ENCODE data around the gene RAB5A. TPM values are rescaled to one million over a fixed set of nuclear protein-coding genes. Genes with fewer than 3 reads are reported as not detected.

The RAB5A gene
- total RNA-seq, 4 donors from 2014 or later, result 80.6 to 105 (median 87.5) TPM

GRCh38 chr3:19901918-19902317 lies 45.0 kb upstream of the RAB5A start:
- DNase-seq, result no peak
- H3K4me3 ChIP-seq, result no peak overlapping the region
- peaks cover 0 to 17% (median 8%) of the 10 kb centered on the region in 4 donors for H3K4me1 ChIP-seq
- TF ChIP-seq POLR2A (IDR thresholded peaks at IDR 0.05) (no peak), EP300 (IDR thresholded peaks at IDR 0.05; ENCODE audit: low read depth) (no peak), POLR2AphosphoS5 (IDR thresholded peaks at IDR 0.05) (no peak)
- TF ChIP-seq, protein P1, sequence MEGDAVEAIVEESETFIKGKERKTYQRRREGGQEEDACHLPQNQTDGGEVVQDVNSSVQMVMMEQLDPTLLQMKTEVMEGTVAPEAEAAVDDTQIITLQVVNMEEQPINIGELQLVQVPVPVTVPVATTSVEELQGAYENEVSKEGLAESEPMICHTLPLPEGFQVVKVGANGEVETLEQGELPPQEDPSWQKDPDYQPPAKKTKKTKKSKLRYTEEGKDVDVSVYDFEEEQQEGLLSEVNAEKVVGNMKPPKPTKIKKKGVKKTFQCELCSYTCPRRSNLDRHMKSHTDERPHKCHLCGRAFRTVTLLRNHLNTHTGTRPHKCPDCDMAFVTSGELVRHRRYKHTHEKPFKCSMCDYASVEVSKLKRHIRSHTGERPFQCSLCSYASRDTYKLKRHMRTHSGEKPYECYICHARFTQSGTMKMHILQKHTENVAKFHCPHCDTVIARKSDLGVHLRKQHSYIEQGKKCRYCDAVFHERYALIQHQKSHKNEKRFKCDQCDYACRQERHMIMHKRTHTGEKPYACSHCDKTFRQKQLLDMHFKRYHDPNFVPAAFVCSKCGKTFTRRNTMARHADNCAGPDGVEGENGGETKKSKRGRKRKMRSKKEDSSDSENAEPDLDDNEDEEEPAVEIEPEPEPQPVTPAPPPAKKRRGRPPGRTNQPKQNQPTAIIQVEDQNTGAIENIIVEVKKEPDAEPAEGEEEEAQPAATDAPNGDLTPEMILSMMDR (IDR thresholded peaks at IDR 0.05), result no peak
- in situ Hi-C loops (cut with MboI; ENCODE audit: low pct_ligation_motif_present in 1 of 4, low pct_unique_long_range_greater_than_20kb in 1 of 4, low sequenced_read_pairs in 3 of 4), result no loop called here
- H3K27me3 ChIP-seq, result no peaks in the 10 kb centered on the region
- WGBS, 2 donors (ENCODE audit: low coverage in 1 of 2), result 63 to 67% methylated on average over 4 of the region's 4 CpGs
- peaks cover 0 to 4% of the 10 kb centered on the region in 2 donors for H3K9me3 ChIP-seq
- intact Hi-C loops (cut with DNase I; ENCODE audit: low total_unique reads), result no loop called here
- H3K27ac ChIP-seq, result no peak overlapping the region
- no peaks in the 10 kb centered on the region for H3K36me3 ChIP-seq

GRCh38 chr3:19903649-19904048 lies 43.2 kb upstream of the RAB5A start:
- TF ChIP-seq, protein P1 (IDR thresholded peaks at IDR 0.05), result no peak
- TF ChIP-seq POLR2A (IDR thresholded peaks at IDR 0.05) (no peak), EP300 (IDR thresholded peaks at IDR 0.05; ENCODE audit: low read depth) (no peak), POLR2AphosphoS5 (IDR thresholded peaks at IDR 0.05) (no peak)
- Histone ChIP-seq H3K4me3 (no peak overlapping the region), H3K36me3 (no peaks in the 10 kb centered on the region), H3K27ac (no peak overlapping the region), H3K27me3 (no peaks in the 10 kb centered on the region), H3K9me3 (peaks cover 0 to 4% of the 10 kb centered on the region in 2 donors), H3K4me1 (peaks cover 0 to 17% (median 8%) of the 10 kb centered on the region in 4 donors)
- in situ Hi-C loops (cut with MboI; ENCODE audit: low pct_ligation_motif_present in 1 of 4, low pct_unique_long_range_greater_than_20kb in 1 of 4, low sequenced_read_pairs in 3 of 4) (no loop called here), intact Hi-C loops (cut with DNase I; ENCODE audit: low total_unique reads) (no loop called here)
- no peak for DNase-seq
- WGBS, 2 donors (ENCODE audit: low coverage in 1 of 2), result 69 to 75% methylated on average over 2 of the region's 2 CpGs

- Histone ChIP-seq H3K27ac (no peak overlapping the region), H3K9me3 (peaks cover 4 to 8% of the 10 kb centered on the region in 2 donors), H3K36me3 (no peaks in the 10 kb centered on the region), H3K4me1 (no peaks in the 10 kb centered on the region), H3K27me3 (no peaks in the 10 kb centered on the region), H3K4me3 (no peak overlapping the region)
- intact Hi-C loops (cut with DNase I; ENCODE audit: low total_unique reads), result no loop called here
- TF ChIP-seq EP300 (IDR thresholded peaks at IDR 0.05; ENCODE audit: low read depth), result no peak
- TF ChIP-seq, protein P1 (IDR thresholded peaks at IDR 0.05), result no peak
- TF ChIP-seq POLR2AphosphoS5 (IDR thresholded peaks at IDR 0.05), result no peak
- no peak for TF ChIP-seq POLR2A (IDR thresholded peaks at IDR 0.05)
- no peak for DNase-seq
- WGBS, 2 donors (ENCODE audit: low coverage in 1 of 2), result 83 to 87% methylated on average over 3 of the region's 3 CpGs
- in situ Hi-C loops (cut with MboI; ENCODE audit: low pct_ligation_motif_present in 1 of 4, low pct_unique_long_range_greater_than_20kb in 1 of 4, low sequenced_read_pairs in 3 of 4), result no loop called here
These were observed 39.4 kb upstream of the RAB5A start for GRCh38 chr3:19907523-19907922.

DNA sequence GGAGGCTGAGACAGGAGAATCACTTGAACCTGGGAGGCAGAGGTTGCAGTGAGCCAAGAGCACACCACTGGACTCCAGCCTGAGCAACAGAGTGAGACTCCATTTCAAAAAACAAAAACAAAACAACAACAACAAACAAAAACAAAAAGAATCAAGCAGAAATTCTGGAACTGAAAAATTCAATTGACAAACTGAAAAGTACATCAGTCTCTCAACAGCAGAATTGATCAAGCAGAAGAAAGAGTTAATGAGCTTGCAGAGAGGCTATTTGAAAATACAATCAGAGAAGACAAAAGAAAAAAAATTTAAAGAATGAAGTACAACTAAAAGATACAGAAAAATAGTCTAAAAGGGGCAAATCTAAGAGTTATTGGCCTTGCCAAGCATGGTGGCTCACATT lies 35.4 kb upstream of the RAB5A start:
- peaks cover 6 to 7% of the 10 kb centered on the region in 2 donors for H3K9me3 ChIP-seq
- no peaks in the 10 kb centered on the region for H3K36me3 ChIP-seq
- intact Hi-C loops (cut with DNase I; ENCODE audit: low total_unique reads), result no loop called here
- TF ChIP-seq, protein P1 (IDR thresholded peaks at IDR 0.05), result no peak
- TF ChIP-seq POLR2A (IDR thresholded peaks at IDR 0.05) (no peak), POLR2AphosphoS5 (IDR thresholded peaks at IDR 0.05) (no peak), EP300 (IDR thresholded peaks at IDR 0.05; ENCODE audit: low read depth) (no peak)
- H3K4me1 ChIP-seq, result no peaks in the 10 kb centered on the region
- DNase-seq, result no peak
- no peak overlapping the region for H3K4me3 ChIP-seq
- no peak overlapping the region for H3K27ac ChIP-seq
- H3K27me3 ChIP-seq, result no peaks in the 10 kb centered on the region
- in situ Hi-C loops (cut with MboI; ENCODE audit: low pct_ligation_motif_present in 1 of 4, low pct_unique_long_range_greater_than_20kb in 1 of 4, low sequenced_read_pairs in 3 of 4), result no loop called here

All from transverse colon (tissue), 4 donors.